GM12891 (cell line): ENCODE measurements around the gene FUBP3.

Experiments used
- DNase-seq: peaks from one replicate; pipeline ENCODE4 v3.0.0; 2011; ENCODE audit warnings: low spot score; ENCODE audit not compliant: insufficient read length
- FAIRE-seq: peaks from 2 replicates; lab custom pipeline; 2011; peaks lifted over from hg19 to GRCh38; lab: Jason Lieb, UNC
- PAX5 ChIP-seq: IDR thresholded peaks from 2 replicates; pipeline ENCODE4 v1.6.1; 2011; ENCODE audit warnings: low read length, moderate library complexity, mild to moderate bottlenecking; ENCODE audit not compliant: insufficient read depth, severe bottlenecking
- POLR2A ChIP-seq: IDR thresholded peaks from 2 replicates; pipeline ENCODE4 v1.6.1; 2011; ENCODE audit warnings: low read depth, low read length, control low read depth
- POLR2AphosphoS5 ChIP-seq: IDR thresholded peaks from 2 replicates; pipeline ENCODE4 v1.6.1; 2011; ENCODE audit warnings: low read depth, low read length, control low read depth
- POU2F2 ChIP-seq: IDR thresholded peaks from 2 replicates; pipeline ENCODE4 v1.6.1; 2011; ENCODE audit warnings: low read depth, mild to moderate bottlenecking, control low read depth, low read length, moderate library complexity
- SPI1 ChIP-seq: IDR thresholded peaks from 2 replicates; pipeline ENCODE4 v1.6.1; 2011; ENCODE audit warnings: low read depth, low read length, control low read depth
- TAF1 ChIP-seq: IDR thresholded peaks from 2 replicates; pipeline ENCODE4 v1.6.1; 2011; ENCODE audit warnings: low read depth, low read length, control low read depth

Gene FUBP3

DNA sequence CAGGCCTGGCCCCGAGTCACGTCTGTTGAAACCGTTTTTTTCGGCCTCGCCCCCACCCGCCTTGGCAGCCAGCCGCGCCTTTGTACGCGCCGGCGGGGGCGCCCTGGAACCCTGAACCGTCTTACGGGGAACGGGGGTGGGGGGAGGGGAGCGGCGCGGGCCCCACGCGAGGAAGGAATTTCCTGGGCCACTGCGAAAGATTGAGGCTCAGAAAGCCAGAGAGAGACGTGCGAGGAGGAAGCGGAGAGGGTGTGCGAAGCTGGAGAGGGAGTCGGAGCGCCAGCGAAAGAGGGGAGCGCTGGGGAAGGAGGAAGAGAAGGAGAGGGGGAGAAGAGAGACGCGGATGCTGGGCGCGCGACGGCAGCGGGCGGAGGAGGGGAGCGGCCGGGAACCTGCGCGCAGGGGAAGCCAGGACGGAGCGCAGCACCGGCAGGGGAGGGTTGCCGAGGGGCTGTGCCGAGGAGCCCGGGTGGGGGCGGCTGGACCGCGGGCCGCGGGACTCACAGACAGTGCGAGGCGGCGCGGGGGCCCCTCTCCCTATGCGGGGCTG lies 80.4 kb downstream of the FUBP3 start:
- TF ChIP-seq POLR2A, result no peak
- no peak for TF ChIP-seq PAX5
- TF ChIP-seq POLR2AphosphoS5, result no peak
- no peak for TF ChIP-seq POU2F2
- no peak for TF ChIP-seq SPI1
- no peak for TF ChIP-seq TAF1
- no peak for FAIRE-seq
- no peak for DNase-seq

DNA sequence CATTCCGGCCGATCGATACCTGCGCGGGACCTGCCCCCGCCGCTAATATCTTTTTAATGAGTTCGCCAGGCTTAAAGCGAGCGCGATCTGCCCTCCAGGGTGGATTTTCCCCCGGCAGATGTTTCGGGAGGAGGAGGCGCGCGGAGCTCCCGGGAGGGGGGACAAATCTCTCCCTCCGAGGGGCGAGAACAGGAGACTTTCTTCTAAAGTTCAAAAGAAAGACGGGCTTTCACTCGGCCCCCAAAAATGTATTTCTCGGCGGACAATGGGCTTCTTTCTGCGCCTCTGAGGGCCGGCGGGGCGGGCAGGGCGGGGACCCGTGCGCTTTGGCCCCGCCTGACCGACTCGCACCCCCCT lies 80.9 kb downstream of the FUBP3 start:
- no peak for DNase-seq
- no peak for FAIRE-seq

DNA sequence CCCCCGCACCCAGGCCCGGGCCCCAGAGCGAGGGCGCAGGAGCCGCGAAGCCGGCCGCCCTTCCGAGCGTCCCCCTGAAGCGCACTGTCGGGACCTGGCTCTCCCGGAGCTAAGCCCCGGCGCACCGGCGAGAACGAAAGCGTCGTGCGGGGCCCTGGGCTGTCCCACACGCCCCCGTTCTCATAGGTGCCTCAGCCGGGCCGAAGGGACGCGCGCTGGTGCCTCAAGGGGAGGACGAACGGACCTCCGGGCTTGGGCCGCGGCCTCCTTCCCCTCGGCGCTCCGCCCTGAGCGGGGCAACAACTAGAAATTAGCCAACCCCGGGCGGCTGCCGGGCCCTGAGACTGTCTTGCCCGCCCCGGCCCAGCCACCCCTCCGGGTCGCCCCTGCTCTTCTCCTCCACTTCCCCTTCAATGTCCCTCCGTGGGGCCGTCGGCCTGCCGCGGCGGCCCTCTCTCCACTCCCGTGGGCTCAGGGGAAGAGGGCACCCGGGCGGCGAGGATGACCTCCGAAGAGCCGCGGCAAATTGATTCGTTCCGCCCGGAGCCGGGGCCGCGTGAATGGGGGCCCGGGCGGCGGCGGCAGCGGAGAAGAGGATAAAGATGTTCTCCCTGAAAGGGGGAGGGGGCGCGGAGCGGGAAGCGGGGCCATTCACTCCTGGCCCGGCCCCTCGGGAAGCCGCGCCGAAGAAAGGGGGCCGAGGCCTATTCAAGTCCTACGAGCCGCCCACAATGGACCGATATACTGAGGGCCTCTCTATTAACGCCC lies 81.5 kb downstream of the FUBP3 start:
- no peak for TF ChIP-seq TAF1
- TF ChIP-seq SPI1, result no peak
- TF ChIP-seq POU2F2, result no peak
- DNase-seq (no peak), FAIRE-seq (no peak)

More for the DNA sequence above, 80.9 kb downstream of the FUBP3 start:
- TF ChIP-seq SPI1, result no peak
- TF ChIP-seq POLR2A, result no peak
- TF ChIP-seq POLR2AphosphoS5, result no peak
- no peak for TF ChIP-seq TAF1
- no peak for TF ChIP-seq POU2F2
- no peak for TF ChIP-seq PAX5

DNA sequence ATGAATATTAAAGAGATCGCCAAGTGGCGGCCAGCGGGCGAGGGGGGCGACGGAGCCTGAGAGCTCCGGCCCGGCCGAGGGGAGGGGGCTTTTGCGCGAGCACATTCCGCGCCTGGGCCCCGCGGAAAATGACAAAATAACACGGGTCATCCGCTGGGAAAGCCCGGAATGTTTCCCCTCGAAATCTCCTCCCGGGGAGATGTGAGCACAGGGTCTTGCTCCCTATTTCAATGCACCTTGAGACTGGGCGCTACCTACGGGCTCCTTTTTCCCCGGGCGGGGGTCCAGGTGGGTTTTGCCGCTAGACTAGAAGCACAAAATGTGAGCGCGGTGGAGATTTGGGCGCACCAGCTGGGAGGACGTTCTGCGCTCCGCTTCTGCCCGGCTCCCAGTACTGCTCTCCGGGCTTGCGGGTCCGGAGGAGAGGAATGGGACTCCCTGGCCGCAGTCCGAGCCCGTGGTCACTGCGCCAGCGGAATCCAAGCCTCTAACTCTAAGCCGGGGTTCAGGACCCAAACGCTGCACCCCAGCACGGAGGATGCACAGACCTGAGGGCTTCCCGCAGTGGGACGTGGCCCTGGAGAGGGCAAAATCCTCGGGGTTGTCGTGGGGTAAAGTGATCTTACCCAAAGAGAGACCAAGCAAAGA lies 82.2 kb downstream of the FUBP3 start:
- no peak for TF ChIP-seq TAF1
- no peak for FAIRE-seq
- no peak for DNase-seq

DNA sequence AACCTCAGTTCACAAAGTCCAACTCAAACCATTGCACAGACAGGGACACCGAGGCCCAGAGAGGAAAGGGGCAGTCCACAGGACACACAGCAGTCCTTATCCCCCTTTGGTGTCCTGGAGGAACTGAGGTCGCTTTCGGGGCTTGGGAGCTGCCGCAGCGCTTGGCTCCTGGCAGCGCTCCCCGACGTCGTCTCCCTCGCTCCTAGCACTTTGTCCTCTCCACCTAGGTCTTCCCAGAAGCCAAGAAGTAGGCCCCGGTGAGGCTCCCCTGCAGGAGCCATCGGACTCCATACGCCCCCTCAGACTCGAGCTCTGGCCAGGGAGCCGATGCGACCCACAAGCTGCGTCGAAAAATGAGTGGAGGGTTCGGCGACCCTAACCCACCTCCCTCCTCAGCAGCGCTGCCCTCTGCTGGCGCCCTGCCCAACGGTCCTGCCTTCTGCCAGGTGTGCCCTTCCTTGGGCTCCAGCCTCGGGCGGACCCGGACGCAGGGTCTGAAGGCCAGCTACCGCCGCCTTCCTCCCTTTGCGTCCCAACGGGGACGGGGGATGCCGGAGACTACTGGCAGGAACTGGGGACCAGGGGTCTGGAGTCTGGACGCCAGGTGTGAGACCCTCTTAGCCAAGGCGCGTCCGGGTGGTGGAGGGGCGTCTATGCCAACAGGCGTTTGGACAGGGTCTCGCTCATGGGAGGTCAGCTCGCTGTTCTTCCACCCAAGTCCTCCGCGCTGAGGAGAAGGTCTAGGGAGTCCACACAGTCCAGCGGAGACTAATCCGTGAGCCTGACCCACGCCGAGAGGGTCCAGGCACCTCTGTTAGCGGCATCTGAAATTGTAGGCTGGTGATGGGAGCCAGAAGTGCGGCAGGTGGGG lies 83.0 kb downstream of the FUBP3 start:
- no peak for FAIRE-seq
- no peak for DNase-seq
- TF ChIP-seq SPI1 (no peak), POLR2A (no peak), POU2F2 (no peak), PAX5 (no peak), TAF1 (no peak), POLR2AphosphoS5 (no peak)

DNA sequence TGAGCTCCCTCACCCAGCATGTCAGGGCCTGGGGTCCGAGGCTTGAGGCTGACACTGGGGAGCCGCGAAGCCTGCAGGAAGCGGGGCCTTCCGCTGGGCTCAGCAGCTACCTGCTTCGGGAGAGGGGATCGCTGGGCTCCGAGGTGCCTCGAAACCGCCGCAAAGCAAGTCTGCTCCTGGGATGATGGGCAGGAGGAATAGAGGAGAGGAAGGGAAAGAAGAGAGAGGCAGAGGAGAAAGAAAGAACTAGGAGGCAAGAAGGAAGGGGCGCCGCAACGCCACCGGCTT lies 83.5 kb downstream of the FUBP3 start:
- no peak for FAIRE-seq
- no peak for TF ChIP-seq TAF1
- no peak for TF ChIP-seq POU2F2
- TF ChIP-seq POLR2AphosphoS5, result no peak
- no peak for TF ChIP-seq SPI1
- no peak for TF ChIP-seq PAX5
- no peak for TF ChIP-seq POLR2A
- DNase-seq, result no peak

DNA sequence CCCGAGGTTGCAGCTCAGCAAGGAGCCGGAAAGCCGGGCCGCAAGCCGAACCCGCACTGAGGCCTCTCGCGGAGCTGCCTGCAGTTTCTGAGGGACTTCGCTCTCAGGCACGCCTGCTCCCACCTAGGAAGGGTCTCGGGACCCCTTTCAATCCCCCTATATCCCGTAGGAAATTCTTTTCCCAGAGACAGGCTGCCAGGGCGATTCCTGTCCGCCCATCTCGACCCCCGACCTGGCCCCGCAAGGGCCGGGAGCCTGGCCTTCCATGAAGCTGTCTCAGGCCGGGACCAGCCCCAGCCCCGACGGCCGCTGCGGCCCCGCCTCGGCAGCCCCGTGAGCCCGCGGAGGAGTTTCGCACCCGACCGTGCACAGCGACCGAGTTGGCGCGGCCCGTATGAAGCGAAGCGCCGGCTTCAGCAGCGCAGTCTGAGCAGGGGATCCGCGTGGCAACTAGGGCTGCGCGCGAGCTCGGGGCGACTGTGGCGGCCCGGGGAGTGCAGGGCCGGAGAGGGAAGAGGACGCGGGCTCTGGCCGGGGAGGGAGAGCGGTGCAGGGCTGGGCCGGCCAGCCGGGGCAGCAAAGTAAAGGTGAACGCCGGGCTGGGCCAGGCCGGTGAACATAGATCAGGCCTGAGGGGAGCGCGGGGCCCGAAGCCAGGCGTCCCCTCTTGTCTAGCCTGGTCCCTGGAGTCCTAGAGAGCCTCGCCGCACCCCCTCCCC lies 84.0 kb downstream of the FUBP3 start:
- FAIRE-seq, result no peak
- no peak for TF ChIP-seq POLR2A
- no peak for TF ChIP-seq POU2F2
- TF ChIP-seq SPI1, result no peak
- no peak for TF ChIP-seq PAX5
- TF ChIP-seq TAF1, result no peak
- TF ChIP-seq POLR2AphosphoS5, result no peak
- DNase-seq, result no peak

DNA sequence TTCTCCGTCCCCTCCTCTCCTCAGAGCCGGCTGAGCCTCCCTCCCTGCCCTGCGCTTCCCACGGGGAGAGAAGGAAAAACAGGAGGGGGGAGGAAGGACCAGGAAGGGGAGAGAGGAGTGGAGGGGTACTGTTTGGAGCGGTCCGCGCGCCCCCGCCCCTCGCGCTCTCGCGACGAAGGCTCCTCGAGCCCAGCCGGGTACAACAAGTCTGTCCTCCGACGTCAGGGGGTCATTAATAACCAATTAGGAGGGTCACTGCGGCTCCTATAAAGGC lies 84.5 kb downstream of the FUBP3 start:
- FAIRE-seq (no peak), DNase-seq (no peak)
- TF ChIP-seq POLR2A (no peak), POLR2AphosphoS5 (no peak), PAX5 (no peak), TAF1 (no peak), SPI1 (no peak), POU2F2 (no peak)

DNA sequence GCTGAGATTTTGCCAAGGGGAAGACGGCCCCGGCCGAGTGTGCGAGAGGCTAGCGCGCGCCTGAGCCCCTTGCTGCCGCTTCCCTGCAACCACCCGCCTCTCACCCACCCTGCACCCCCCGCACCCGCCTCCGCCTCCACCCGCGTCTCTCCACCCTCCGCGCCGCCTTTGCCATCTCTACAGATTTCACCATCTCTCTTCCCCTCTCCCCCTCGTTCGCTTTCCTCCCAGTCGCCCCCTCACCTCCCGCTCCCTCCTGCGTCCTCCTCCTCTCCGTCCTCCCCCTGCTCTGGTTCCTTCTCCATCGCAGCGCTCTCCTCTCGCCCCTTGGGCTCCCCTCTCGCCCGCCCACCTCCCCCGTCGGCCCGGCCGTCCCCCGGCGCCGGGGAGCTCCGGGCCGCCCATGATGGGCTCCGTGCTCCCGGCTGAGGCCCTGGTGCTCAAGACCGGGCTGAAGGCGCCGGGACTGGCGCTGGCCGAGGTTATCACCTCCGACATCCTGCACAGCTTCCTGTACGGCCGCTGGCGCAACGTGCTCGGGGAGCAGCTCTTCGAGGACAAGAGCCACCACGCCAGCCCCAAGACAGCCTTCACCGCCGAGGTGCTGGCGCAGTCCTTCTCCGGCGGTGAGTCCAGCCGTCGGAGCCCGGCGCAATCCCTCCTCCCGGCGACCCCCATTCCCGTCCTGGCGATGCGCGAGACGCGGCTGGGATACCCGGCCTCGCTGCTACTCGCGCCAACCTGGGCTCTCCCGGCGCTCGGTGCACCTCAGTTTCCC lies 85.1 kb downstream of the FUBP3 start, which contains the start of gene PRDM12:
Gene PRDM12 (plus strand): TSS at position 344 of the 778 bp plus-strand sequence. CDS start 60 bp downstream, at position 404.
- TF ChIP-seq POLR2AphosphoS5 (no peak), SPI1 (no peak), POU2F2 (no peak), TAF1 (no peak), PAX5 (no peak), POLR2A (no peak)
- no peak for FAIRE-seq
- no peak for DNase-seq

DNA sequence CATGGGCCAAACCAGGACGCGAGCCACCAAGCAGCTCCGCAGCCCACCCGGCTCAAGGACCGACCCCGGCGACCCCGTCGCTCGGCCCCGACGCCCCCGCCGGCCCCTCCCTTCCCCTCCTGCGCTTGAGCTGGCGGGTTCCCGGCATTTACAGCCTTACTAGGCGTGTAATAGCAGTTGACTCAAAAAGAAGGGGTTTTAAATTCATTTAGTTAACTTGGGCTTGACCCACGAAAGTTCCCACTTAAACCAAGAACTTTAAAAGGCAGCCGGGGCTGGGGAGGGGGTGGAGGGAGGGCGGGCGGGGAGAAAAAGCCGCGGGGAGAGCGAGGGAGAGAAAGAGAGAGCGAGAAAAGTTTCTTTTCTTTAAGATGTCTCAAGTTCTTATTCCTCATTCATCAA lies 85.7 kb downstream of the FUBP3 start:
- TF ChIP-seq POLR2A (no peak), PAX5 (no peak), POLR2AphosphoS5 (no peak), TAF1 (no peak), SPI1 (no peak), POU2F2 (no peak)
- DNase-seq (no peak), FAIRE-seq (no peak)
